ENCODE measurements around the gene GHDC. TPM values are rescaled to one million over a fixed set of nuclear protein-coding genes. Genes with fewer than 3 reads are reported as not detected.
A peak's percentile ranks its signal among the peaks of the same experiment; 100 is the strongest.

The GHDC gene
- total RNA-seq, 1 donor from 2014 or later: 20.0 TPM

DNA sequence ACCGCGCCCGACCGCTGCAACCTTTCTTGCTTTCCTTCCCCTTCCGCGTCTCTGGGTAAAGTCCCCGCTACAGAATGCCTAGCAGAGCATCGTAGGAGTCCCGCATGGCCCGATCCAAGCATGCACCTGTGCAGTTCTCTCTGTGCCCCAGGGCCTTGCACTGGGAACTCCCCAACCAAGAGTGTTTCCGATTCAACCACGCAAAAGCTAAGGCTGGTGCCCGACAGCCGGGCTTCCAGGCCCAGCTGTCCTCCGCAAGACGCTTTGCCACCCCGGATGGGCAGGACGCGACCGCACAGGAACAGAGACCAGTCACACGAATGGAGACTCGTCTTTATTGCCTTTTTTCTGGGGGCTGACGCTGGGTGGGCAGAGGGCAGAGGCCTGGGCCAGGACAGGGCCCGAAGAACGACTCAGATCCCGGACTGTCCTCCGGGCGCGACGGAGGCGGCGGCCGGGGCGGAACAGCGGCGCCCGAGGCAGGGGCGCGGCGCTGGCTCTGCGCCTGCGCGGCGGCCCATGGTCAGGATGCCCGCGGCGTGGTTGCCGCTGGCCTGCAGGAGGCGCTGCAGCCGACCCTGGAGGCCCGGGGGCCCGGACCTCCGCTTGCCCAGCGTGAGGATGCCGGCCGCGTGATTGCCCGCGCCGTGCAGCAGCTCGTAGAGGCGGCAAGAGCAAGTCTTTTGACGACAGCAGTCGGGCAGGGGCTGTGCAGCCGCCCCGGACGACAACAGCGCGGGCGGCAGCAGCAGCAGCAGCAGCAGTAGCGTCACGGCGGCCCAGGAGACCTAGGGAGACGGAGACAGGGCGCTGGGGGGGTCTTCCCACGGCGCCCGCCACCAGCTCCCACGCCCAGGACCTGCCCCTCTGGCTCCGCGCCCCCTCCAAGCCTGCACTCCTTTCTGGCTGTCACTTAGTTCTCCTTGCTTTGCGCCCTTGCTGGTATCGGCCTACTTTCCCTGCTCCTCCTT is 10.3 kb downstream of the GHDC start:
- peak; percentile 95 for DNase-seq (ENCODE audit: low spot score)

DNA sequence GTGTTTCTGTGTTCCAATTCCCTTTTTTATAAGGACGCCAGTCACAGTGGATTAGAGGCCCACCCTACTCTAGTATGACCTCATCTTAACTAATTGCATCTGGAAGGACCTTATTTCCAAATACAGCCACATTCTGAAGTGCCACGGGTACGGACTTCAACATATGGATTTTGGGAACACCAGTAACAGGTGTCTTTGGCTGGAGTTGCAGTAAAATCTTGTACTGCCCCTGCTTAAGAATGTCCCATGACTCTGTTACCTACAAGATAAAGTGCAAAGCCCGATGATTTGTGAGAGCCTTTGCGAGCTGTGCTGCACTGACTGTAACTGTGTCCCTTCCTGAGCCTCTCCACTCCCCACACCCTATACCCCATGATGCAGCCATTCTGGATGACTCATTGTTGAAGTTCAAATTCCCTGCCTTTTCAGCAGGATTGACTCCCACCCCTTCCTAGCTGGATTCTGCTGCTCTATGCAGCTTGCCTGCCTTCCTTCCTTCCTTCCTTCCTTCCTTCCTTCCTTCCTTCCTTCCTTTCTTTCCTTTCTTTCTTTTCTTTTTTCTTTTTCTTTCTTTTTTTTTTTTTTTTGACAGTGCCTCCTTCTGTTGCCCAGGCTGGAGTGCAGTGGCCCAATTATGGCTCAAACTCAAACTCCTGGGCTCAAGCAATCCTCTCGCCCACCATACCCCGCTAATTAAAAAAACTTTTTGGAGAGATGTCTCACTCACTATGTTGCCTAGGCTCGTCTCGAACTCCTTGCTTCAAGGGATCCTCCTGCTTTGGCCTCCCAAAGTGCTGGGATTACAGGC is 11.2 kb downstream of the GHDC start:
- DNase-seq (ENCODE audit: low spot score): no peak

DNA sequence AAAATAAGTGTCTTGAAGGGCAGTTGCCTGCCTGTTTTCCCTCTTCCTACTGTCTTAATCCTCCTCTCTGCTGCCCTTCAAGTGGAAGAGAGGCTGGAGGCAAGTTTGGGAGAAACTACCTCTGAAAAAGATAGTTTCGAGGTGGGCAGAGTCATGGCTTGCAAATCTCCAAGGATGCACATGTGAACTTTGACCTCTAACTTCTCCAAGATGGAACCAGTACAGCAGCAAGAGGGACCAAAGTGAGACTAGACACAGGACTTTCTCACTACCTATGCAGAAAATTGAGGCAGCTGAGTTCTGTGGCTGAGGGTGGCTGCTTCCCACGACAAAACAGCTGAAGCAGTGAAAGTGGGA is 12.5 kb downstream of the GHDC start:
- no peak for DNase-seq (ENCODE audit: low spot score)

DNA sequence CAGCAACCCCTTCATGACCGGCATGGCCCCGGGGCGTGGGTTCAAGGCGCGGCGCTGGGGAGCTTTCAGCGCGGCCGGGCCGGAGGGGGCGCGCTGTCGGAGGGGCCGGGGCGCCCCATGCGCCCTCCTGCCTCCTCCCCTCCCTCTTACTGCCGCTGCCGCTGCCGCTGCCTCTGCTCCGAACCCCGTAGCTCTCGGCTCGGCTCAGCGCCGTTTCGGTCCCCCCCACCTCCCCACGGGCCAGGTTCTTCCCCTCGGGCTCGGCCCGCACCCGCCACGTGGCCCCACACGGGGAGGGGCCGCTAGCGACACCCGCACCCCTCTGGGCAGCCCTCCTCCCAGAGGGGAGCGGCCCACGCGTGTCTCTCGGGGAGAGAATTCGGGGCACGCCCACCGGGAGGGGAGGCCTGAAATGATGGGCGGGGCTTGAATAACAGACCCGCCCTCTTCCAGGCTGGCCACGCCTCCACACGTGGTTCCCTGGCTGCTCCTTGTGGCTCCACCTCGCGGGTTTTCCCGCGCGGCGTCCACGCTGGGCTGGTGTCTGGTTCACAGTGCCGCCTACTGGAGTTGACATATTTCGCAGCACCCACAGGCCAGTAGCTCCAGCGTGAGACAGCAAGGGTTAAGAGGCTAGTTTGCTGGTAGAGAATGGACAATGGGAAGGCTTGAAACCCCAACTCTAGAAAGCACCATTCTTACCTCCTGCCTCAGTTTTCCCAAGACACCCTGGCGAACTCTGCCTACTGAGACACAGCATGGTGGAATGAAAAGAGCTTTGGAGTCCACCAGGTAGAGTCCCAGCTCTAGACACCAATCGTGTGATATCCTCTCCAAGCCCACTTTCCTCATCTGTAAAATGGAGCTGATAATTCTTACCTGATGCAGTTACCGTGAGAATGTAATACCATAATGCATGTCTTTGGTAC is 13.1 kb downstream of the GHDC start, which contains the start of gene KCNH4:
Gene KCNH4, minus strand, starts transcription at position 221 of the 929 bp plus-strand sequence. Its CDS starts 197 bp downstream, at position 24.
- DNase-seq (ENCODE audit: low spot score): peak; percentile 96

DNA sequence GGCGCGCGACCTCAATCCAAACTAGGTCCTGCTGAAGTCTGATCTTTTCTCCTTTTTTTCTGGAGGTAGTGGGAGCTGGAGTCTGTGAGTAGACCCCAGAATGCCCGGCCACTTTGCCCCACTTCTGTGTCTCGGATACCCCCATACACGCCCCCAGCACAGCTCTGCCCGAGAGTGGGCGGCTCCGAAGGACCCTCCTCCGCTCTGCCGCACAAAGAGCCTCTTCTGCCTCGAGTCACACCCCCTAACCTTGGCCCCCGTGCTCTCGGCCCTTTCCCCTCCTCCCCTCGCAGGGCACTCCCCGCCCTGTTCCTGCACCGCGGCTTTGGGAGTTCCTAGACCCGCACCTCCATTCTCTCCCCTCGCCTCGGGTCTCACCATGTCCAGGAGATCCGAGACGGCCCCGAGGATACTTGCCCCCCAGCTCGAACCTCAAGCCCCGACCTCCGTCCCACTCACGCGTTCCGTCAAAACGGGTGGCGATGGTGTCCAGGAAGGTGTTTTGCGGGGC is 13.8 kb downstream of the GHDC start:
- DNase-seq (ENCODE audit: low spot score): no peak

DNA sequence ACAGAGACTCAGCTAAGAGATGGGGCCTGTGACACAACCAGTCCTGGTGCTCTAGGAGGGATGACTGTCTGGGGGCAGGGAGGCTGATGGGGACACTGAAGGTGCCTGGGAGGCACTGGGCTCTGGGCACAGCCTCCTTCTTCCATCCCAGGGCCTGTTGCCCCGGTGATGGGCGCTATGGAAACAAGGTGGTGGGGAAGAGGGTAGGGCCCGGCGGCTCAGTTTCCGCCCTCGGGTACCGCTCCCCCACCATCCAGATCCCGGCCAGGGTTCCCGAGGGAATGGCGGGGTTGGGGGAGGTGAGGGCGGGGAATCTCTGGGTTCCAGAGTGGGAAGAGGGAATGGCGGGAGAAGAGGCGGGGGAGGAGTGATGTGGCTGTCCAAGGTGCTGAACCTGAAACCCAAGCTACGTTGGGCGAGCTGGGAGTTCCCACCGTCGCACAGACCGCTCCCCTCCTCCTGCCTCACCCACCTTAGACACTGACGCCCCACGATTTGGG is 14.3 kb downstream of the GHDC start:
- no peak for DNase-seq (ENCODE audit: low spot score)

DNA sequence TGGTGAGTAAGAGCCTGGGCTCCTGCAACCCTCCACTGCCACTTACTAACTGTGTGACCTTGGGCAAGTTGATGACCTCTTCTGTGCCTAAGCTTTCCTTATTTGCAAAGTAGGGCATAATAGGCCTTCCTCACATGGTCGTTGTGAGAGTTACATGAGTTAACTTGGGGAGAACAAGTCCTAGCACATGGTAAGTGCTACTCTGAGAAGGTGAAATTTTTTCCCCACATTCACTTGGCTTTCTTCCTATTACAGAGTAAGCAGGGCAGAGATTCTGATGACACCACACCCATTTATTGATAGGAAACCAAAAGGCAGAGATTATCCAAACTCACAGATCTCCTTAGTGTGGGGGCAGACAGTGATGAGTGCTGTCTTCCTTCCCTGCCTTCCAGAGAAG is 15.0 kb downstream of the GHDC start:
- no peak for DNase-seq (ENCODE audit: low spot score)

DNA sequence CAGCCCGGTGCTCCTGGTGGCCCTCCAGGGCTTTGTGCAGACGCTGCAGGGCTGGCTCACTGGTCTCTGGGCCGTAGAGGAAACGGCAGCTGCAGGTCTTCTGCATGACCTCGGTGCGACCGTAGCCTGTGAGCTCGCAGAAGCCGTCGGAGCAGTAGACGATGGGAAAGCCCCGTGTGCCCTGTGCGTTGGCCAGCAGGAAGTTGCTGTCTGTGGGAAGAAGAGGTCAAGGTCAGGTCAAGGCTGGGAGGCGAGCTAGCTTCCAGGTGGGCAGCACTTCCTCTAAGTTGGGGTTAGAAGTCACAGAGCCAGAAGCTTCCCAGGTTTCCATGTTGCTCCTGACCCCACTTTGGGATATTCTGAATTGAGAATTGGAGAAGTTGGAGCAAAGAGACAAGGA is 15.5 kb downstream of the GHDC start:
- DNase-seq (ENCODE audit: low spot score): no peak

DNA sequence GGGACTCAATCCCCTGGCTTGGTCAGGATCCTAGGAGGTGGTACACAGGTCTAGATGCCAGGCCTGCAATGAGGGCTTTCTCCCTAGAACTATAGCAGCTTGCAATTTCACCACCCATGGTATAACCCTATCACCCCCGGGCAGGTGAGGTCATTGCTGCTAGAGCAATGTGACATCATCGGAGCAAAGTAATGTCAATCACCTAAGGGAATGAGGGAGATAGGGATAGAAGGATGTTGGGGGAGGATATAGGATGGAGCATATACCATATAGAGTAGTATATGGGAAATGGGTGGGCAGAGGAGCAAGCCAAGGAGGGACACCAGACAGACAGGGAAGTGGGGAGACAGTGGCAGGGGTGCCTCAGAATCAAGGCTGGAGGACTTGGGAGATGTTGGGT is 16.6 kb downstream of the GHDC start:
- DNase-seq (ENCODE audit: low spot score): no peak

DNA sequence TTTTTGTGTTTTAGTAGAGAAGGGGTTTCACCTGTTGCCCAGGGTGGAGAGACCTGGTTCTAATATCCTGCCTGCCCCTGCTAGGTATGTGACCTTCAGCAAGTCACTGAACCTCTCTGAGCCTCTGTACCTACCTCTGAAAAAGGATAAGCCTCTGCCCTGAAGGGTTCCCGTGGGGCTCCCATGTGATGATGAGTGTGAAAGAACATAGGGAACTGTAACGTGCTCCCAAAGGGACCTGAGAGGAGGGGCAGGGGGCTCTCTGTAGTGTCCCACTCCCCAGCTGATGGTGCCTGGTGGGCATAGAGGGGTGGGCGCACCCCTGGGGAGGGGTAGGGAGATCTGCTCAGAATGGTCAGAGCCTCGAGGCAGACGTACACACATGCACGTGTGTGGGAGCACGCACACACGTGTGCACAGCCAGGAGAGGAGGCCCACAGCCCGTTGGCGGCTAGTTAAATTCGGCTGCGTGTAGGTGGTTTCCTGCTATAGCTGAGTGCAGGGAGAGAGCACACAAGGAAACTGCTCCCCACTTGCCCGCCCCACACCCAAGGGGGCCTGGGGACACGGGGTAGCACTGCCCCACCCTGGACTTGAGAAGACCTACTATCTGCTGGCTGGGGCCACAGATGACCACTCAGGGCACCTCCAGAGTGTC is 20.0 kb downstream of the GHDC start:
- DNase-seq (ENCODE audit: low spot score): no peak

DNA sequence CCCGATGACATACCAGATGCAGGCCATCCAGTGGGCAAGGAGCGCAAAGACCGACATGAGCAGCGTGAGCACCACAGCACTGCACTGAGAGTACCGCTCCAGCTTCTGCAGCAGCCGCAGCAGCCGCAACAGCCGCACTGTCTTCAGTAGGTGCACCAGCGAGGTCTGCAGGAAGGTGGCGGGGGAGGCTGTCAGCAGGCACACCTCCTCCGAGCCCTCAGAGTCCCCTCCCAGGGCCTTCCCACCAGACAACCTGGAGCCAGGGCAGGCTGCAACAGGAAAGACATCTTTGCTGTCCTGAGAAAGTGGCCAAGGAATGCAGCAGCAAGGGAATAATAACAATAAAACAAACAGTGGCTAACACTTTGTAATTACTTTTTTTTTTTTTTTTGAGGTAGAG is 22.5 kb downstream of the GHDC start:
- DNase-seq (ENCODE audit: low spot score): no peak

DNA sequence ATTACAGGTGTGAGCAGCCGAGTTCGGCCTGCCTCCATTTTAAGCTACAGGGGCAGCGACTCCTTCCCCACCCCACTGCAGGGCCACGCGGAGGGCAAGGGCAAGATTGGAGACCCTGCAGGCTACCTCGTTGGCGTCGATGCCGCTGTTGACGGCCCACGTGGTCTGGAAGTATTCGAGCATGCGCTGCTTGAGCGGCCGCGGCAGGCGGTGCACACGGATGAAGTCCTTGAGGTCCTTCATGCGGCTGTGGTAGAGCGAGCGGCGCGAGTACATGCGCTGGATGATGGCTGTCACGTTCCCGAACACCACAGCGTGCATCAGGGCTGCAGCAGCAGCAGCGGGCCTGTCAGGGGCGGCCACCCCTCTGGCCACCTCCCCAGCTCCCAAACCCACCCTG is 24.9 kb downstream of the GHDC start:
- no peak for DNase-seq (ENCODE audit: low spot score)

DNA sequence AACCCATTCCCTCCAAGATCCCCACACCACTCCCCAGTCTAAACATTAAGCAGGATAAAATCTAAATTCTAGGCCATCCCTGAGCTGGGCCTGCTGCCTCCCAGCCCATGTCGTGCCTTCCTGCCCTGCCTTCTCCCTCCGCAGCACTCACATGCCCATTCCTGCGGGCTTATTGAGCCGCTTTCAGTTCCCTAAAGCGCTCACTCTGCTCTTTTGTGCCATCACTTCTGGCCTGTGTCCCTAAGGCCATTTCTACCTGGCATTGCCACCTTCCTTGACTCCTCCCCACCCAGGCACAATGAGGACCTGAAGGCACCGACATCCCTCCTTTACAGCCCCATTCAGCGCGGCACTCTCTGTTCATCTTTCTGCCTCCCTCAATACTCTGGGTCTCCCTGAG is 26.5 kb downstream of the GHDC start:
- no peak for DNase-seq (ENCODE audit: low spot score)

DNA sequence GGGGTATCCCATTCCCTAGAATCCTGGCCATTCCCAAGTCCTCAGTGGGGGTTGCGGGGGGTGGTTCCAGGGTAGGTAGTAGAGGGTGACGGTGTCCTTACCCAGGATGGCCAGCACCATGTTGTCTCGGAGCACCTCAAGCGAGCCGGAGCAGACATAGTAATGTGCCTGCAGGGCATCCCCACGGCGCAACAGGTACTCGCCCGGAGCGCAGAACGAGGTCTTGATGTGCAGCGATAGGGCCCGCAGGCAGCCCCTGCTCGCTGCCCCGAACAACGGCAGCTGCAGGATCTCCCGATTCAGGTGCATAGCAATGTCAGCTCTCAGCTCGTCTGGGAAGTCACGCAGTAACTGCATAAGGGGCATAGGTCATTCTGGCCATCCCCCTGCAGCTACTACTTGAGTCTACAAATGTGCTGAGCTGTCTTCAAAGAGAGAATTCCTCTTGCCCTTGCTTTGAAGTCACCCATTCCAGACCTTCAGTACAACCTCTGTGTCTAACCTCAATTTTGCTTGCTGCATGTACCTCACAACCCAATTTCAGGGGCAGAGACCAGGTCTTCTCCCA is 28.0 kb downstream of the GHDC start:
- DNase-seq (ENCODE audit: low spot score): no peak

DNA sequence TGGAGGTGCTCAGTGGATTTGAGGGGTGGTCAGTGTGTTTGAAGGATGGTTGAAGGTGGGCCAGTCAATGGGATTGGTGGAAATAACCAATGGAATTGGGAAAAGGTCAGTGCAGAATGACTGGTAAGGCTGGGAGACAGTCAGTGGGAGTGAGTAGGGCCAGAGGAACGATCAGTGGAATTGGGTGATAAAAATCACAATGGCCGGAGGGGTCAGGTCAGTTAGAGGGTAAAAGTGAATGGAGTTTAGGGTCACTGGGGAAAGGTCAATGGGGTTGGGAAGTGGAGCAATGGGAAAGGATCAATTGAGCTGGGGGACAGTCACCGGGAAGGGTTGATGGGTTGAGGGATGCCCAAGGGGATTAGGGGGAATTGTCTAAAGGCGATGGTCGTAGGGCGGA is 28.5 kb downstream of the GHDC start:
- DNase-seq (ENCODE audit: low spot score): no peak

DNA sequence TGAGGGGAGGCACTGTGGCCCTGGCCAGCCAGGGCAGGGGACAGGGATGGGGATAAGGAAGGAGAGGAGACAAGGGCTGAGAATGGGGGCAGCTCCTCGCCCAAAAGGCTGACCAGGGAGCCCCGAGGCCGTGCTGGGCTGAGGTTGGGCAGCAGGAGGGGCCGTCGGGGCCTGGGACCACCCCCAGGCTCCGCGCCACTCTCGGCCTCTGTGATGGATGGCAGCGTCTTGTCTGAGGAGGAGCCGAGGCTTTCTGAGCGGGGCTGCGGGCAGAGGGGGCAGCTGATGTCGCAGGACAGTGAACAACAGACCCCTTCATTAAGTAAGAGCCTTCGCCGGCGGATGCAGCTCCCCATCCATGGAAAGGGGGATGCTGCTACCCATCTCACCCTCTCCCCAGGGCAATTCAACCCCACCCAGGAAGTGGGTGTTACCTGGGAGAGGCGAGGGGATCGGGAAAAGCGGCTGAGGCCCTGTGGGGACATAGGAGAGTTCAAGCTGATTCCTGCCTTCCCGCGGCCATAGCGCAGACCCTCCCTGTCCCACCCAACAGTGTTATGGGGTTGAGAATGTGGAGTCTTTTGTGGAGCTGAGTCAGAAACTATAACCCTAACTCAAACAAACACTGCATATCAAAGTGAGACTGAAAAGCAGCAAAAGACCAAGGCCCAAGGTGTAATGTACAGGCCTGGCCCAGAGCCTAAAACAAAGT is 30.4 kb downstream of the GHDC start:
- DNase-seq (ENCODE audit: low spot score): no peak

DNA sequence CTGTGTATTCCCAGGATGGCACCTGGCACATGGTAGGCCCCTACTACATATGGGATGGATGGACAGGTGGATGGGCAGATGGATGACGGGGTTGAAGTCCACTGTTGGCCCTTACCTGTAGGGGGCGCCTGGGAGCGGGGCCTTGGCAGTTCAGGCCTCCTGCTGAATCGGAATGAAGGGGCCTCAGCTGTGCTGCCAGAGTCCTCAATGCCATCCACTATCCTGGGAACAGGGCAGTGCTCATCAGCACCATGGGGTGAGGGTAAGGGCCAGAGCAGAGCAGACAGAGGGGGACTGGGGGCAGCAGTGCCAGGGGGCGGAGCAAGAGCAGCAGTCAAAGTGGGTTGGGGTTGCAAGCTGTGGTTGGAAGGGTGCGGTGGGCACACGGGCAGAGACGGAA is 31.2 kb downstream of the GHDC start:
- DNase-seq (ENCODE audit: low spot score): no peak

DNA sequence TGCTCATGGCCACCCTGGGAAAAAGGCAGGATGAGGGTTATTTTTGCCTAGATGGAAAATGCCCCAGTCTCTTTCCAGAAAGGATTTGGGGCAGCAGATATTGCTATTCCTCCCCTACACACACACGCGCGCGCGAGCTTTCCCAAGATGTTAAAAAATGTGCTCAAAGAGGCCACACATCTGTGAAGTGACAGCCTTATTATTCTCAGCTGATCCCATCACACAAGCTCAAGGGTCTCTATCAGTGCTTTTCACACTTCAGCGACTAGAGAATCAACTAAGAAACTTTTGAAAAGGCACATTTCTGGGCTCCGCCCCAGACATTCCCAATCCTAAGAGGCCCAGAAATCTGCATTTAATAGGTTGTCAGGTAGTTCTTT is 33.8 kb downstream of the GHDC start:
- no peak for DNase-seq (ENCODE audit: low spot score)

DNA sequence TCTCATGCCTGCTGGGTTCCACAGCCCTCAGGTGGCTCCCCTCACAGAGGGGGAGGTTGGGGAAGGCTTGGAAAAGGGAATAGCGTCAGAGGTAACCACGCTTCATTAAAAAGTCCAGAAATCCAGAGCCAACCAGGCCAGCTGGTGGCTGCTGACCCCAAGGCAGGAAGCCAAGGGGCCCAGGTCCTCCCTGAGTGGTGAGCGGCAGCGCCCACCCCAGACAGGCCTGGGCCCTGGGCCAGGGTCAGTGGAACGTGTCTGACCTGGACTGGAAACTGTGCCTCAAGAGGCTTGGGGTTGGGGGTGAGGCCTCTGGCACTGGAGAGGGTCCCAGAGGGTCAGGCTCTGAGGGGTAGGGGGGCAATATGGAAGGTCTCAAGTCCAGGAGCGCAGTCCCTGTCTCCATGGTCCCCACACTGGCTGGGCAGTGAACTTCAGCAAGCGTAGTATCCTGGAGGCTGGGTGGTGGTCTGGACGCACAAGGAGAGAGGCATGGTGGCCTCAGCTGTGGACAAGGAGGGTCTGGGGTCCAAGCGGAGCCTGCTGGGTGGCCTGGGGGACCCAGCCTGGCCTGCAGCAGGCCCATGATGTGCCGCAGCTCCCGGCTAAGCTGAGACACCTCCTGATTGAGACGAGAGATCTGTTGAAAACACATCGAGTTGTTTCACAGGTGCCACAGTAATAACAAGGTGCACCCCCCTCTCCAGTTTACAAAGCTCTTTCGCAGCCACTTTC is 34.3 kb downstream of the GHDC start:
- no peak for DNase-seq (ENCODE audit: low spot score)
